Measurements from ENCODE around the gene TSGA10.
"Not testable (repeated sequence)": the region's sequence is repeated elsewhere in the genome, so short reads cannot be mapped to it uniquely, and the experiment has no call there.

TSGA10 gene

GRCh38 chr2:99067871-99068625, 86.7 kb downstream of the TSGA10 start:
- no peak for DNase-seq

GRCh38 chr2:99066075-99066958, 88.4 kb downstream of the TSGA10 start:
- peak; percentile 59 for DNase-seq

GRCh38 chr2:99049187-99049586, 105.6 kb downstream of the TSGA10 start:
- not testable (repeated sequence) for DNase-seq

- DNase-seq = not testable (repeated sequence)
These were observed 113.9 kb downstream of the TSGA10 start for GRCh38 chr2:99040736-99041300.

- no peak for DNase-seq
These were observed 118.8 kb downstream of the TSGA10 start for GRCh38 chr2:99035920-99036319.

GRCh38 chr2:99032786-99033185, 122.0 kb downstream of the TSGA10 start:
- no peak for DNase-seq

GRCh38 chr2:99032001-99032400, 122.7 kb downstream of the TSGA10 start:
- DNase-seq = no peak

- DNase-seq = no peak
These were observed 123.3 kb downstream of the TSGA10 start for GRCh38 chr2:99031481-99031880.

GRCh38 chr2:99028558-99028957, 126.2 kb downstream of the TSGA10 start:
- DNase-seq = no peak

GRCh38 chr2:99027856-99028255, 126.9 kb downstream of the TSGA10 start:
- no peak for DNase-seq

- no peak for DNase-seq
These were observed 154.0 kb downstream of the TSGA10 start for GRCh38 chr2:99000708-99001107.

GRCh38 chr2:98988695-98989094, 166.0 kb downstream of the TSGA10 start:
- not testable (repeated sequence) for DNase-seq

GRCh38 chr2:98985905-98986666, 168.7 kb downstream of the TSGA10 start:
- no peak for DNase-seq

- no peak for DNase-seq
These were observed 179.1 kb downstream of the TSGA10 start for GRCh38 chr2:98975611-98976010.

- DNase-seq = no peak
These were observed 182.1 kb downstream of the TSGA10 start for GRCh38 chr2:98972582-98973167.

- no peak for DNase-seq
These were observed 194.8 kb downstream of the TSGA10 start for GRCh38 chr2:98959810-98960507.

- peak; percentile 23 for DNase-seq
These were observed 201.8 kb downstream of the TSGA10 start for GRCh38 chr2:98952966-98953365.

GRCh38 chr2:98948956-98949739, 205.6 kb downstream of the TSGA10 start:
- no peak for DNase-seq

- DNase-seq = no peak
These were observed 207.2 kb downstream of the TSGA10 start for GRCh38 chr2:98947554-98947953.
